AG09319 (cell line): ENCODE measurements around the gene LPCAT2.

Experiments
- DNase-seq: peaks from one replicate; pipeline ENCODE4 v3.0.0-alpha.2; 2010; ENCODE audit warnings: low read depth; ENCODE audit errors: extremely low read depth
- TF ChIP-seq, protein P1 (sequence below): IDR thresholded peaks from 2 replicates; pipeline ENCODE4 v1.5.1; 2011; ENCODE audit warnings: low read depth, mild to moderate bottlenecking, inconsistent platforms, low read length, moderate library complexity

LPCAT2 gene

DNA sequence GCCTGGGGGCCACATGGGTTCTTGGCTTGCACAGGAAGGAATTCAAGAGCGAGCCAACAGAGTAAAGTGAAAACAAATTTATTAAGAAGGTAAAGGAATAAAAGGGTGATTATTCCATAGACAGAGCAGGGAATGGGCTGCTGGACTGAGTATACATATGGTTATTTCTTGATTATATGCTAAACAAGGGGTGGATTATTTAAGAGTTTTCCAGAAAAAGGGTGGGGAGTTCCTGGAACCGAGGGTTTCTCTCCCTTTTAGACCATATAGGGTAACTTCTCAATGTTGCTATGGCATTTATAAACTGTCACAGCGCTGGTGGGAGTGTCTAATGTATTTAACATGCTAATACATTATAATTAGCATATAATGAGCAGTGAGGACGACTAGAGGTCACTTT is 27.8 kb upstream of the LPCAT2 start:
- no peak for DNase-seq
- TF ChIP-seq, protein P1, sequence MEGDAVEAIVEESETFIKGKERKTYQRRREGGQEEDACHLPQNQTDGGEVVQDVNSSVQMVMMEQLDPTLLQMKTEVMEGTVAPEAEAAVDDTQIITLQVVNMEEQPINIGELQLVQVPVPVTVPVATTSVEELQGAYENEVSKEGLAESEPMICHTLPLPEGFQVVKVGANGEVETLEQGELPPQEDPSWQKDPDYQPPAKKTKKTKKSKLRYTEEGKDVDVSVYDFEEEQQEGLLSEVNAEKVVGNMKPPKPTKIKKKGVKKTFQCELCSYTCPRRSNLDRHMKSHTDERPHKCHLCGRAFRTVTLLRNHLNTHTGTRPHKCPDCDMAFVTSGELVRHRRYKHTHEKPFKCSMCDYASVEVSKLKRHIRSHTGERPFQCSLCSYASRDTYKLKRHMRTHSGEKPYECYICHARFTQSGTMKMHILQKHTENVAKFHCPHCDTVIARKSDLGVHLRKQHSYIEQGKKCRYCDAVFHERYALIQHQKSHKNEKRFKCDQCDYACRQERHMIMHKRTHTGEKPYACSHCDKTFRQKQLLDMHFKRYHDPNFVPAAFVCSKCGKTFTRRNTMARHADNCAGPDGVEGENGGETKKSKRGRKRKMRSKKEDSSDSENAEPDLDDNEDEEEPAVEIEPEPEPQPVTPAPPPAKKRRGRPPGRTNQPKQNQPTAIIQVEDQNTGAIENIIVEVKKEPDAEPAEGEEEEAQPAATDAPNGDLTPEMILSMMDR: no peak

DNA sequence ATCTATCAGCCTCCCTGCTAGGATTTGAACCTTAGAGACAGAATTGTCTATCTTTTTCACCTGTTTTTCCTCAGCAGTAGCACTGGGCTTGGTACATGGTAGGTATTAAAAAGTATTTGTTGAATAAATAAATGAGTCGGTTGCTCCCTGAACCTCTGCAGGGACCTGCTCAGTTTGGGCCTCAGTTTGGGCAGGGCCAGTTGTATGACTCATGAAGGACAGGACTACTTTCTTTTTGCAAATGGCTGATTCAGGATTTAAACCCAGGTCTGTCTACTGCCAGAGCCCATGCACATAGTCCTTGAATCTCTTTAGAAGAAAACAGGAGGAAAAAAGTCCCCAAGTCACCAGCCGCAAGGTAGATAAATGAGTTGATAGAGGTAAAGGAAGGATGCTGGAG is 26.8 kb upstream of the LPCAT2 start:
- no peak for DNase-seq
- TF ChIP-seq, protein P1: no peak

DNA sequence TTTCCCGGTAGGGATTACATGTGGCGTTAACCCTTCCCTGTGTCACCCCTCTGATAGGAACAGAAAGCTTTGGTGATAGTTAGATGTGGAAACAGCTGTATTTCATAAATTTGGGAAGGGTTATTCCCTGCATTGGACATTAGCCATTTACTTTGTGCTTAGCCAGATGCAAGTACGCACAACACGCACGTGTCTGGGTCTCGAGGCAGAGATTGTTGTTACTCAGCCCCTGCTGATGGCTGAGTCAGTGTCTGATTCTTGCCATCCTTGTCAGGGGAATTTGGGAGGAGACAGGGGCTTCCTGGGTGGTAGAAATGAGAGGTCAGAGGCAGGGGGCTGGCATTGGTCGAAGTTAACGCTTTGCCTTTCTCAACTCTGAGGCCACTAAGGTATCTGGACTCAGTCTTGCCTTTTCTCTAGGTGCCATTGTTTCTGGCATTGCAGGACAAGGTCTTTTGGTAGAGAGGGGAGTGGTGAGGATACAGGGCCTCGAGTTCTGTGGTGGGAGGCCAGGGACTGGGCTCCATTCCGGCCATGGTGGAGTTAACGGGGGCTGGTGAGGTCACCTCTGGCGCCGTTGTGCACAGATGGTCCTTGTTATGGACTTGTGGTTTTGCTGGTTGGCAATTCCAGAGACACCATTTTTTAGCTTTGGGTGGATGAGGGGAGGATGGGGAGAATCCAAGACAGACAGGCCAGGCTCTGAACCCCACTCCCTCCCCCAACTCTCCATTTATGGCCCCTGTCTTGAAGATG is 21.6 kb upstream of the LPCAT2 start:
- peak; percentile 94 for DNase-seq
- TF ChIP-seq, protein P1: no peak

DNA sequence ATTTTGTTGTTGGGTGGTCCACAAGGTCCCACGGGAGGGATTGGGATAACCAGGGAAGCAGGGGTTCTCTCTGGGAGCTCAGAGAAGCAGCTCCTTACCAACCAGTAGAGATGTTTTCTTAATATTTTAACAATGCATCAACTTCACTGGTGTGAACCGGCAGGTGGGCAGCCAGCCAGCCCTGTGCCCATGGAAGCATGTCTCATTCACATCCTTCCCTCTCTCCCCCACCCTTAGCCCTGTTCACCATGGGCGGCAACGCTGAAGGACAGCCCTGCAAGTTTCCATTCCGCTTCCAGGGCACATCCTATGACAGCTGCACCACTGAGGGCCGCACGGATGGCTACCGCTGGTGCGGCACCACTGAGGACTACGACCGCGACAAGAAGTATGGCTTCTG is 20.6 kb upstream of the LPCAT2 start:
- TF ChIP-seq, protein P1: no peak
- no peak for DNase-seq

DNA sequence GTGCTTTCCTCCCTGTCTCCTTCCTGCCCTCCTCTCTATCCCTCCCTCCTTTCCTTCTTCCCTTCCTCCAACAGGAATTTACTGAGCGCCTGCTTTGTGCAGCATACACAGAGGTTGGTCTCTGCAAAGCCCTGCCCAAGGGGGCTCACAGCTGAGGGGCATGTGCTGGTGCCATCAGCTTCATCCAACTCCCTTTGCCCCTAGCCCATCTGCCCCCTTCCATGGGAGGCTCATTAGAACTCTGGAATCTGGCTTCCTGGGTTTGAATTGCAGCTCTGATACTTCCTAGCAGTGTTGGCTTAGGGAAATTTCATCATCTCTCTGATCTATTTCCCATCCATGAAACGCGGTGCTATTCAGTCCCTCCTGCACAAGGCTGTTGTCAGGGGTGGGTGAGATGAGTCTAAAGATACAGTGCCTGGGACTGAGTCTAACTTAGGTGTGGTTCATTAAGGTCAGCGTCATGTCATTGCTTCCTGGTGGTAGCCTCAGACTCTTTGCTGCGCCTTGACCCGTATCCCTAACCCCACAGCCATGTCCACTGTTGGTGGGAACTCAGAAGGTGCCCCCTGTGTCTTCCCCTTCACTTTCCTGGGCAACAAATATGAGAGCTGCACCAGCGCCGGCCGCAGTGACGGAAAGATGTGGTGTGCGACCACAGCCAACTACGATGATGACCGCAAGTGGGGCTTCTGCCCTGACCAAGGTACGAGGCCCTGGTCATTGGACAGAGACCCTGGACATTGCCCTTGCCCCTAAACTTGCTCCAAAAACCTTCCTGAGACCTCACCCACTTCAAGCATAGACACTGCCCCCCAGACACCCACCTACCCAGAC is 19.5 kb upstream of the LPCAT2 start:
- TF ChIP-seq, protein P1: no peak
- no peak for DNase-seq

DNA sequence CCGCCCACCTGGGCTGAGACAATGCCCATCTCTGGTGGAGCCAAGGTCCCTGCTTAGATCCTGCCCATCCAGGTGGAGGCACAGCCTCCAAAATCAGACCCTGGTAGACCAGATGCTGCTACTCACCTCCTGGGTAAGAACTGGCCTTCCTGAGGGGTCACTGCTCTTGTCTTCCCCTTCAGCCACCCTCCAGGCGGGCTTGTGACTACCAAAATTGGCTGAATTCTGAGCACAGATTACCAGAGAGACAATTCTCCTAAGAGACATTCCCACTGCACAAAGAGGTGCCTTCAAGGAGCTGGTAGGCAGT is 19.0 kb upstream of the LPCAT2 start:
- TF ChIP-seq, protein P1: no peak
- DNase-seq: no peak

DNA sequence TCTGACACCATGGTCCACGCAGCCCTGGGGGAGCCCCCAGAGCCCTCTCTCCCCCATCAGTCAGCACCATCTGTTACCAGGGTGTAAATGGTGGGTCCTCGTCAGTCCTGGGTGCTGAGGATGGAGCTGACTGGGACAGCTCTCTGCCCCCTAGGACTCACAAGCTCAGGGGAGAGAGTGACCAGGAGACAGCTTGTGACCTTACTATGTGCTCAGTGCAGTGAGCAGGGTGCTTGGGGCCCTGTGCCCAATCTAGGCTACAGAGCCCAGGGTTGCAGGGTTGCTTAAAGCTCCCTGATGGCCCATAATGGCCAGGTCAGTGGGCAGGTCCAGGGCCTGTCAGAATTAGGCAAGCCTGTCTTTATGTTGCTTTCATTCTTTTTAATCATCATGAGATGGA is 18.6 kb upstream of the LPCAT2 start:
- DNase-seq: no peak
- TF ChIP-seq, protein P1: no peak
